Measurements from ENCODE around the gene NUDT1. TPM values are rescaled to one million over a fixed set of nuclear protein-coding genes. Genes with fewer than 3 reads are reported as not detected.

Gene NUDT1
- total RNA-seq, 2 experiments from 2014 or later, result 88.4 to 117 TPM

DNA sequence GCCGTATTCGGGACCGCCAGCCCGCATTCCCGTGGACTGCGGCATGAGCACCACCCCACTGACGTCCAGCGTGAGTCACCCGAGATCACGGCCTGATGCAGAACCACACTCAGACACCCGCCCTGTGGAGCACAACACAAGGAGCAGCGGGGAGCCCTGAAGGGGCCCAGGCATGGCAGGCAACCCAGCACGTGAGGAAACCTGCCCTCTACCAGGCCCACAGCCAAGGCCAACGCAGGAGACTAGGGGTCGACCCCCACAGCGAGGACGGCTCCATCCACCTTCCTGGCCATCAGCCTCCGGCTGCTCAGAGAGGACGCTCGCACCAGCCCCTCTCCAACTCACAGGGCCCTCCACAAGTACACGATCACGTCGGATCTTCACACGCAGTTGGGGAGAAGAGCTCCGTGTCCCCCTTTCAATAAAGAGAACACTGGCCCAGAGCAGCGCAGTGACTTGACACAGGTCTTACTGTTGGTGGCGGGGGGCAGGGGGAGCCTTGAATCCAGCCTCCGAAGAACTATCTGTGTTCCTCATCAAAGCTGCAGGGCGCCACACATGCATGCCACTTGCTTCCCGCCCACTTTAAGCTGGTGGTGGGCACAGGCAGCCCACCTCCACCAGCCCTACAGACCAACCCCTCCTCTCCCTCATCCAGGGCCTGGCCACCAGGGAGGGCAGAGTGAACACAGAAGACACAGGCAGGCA, 31.3 kb upstream of the NUDT1 start:
- intact Hi-C loops (cut with micrococcal nuclease; ENCODE audit: unreplicated experiment), result no loop called here

DNA sequence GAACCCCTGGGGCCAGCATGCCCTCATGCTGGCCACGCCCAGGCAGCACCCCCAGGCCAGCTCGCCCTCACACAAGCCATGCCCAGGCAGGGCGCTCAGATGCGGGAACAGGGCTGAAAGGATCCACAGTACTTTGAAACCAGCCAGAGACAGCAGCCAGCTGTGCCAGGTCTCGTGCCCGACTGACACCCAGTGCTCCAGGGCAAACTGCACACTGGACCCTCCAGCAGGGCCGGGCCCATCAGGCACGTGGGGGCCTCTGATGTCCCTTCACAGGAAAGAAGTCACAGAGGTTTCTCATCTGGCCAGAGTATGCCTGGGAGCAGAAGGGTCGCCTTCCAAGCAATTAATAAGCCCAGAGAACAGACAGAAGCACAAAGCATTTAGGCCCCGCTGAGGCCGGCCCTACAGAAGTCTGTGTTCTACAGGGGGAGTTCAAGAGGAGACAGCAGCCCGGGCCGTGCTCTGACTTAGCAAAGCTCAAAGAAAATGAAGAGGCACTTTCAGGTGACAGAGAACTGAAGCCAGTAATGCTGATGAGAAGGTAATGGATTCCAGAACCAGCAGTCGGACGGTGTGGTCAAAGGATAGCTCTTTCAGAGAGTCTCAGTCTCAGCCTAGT, 30.7 kb upstream of the NUDT1 start:
- TF ChIP-seq, protein P1, sequence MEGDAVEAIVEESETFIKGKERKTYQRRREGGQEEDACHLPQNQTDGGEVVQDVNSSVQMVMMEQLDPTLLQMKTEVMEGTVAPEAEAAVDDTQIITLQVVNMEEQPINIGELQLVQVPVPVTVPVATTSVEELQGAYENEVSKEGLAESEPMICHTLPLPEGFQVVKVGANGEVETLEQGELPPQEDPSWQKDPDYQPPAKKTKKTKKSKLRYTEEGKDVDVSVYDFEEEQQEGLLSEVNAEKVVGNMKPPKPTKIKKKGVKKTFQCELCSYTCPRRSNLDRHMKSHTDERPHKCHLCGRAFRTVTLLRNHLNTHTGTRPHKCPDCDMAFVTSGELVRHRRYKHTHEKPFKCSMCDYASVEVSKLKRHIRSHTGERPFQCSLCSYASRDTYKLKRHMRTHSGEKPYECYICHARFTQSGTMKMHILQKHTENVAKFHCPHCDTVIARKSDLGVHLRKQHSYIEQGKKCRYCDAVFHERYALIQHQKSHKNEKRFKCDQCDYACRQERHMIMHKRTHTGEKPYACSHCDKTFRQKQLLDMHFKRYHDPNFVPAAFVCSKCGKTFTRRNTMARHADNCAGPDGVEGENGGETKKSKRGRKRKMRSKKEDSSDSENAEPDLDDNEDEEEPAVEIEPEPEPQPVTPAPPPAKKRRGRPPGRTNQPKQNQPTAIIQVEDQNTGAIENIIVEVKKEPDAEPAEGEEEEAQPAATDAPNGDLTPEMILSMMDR (conservative IDR thresholded peaks at IDR 0.05; ENCODE audit: low read length), result no peak
- TF ChIP-seq EZH2phosphoT487 (IDR thresholded peaks at IDR 0.05; ENCODE audit: borderline replicate concordance, low read depth, low read length), result no peak
- Histone ChIP-seq H3K9me3 (ENCODE audit: low read length) (no peaks in the 10 kb centered on the region), H3K4me3 (ENCODE audit: low read depth, low read length, poor library complexity, severe bottlenecking) (no peak overlapping the region), H3K36me3 (ENCODE audit: insufficient read depth, low read length) (peaks cover 85% of the 10 kb centered on the region), H3K4me2 (ENCODE audit: low read length) (no peak overlapping the region), H2AFZ (ENCODE audit: low read length) (no peak overlapping the region), H4K20me1 (ENCODE audit: insufficient read depth, low read length) (no peaks in the 10 kb centered on the region), H3K79me2 (ENCODE audit: insufficient read depth, low read depth, low read length) (no peaks in the 10 kb centered on the region), H3K4me1 (ENCODE audit: insufficient read depth, low read length, poor library complexity, severe bottlenecking) (no peaks in the 10 kb centered on the region), H3K27ac (ENCODE audit: low read depth, low read length, poor library complexity, severe bottlenecking) (no peak overlapping the region), H3K9me2 (ENCODE audit: insufficient read depth, low read length) (no peaks in the 10 kb centered on the region)
- ChIA-PET CTCF (ENCODE audit: unreplicated experiment) (interaction anchor here (0.9 kb wide), 1 partner anchor 112 kb away, joined by 3 read pairs; no protein-coding TSS in a partner anchor), POLR2A (no interaction called here)
- intact Hi-C loops (cut with micrococcal nuclease; ENCODE audit: unreplicated experiment), result no loop called here
- DNase-seq (ENCODE audit: low spot score), result no peak
- BruUV-seq (replicated peaks), result no TSS peak

More for the DNA sequence above, 31.3 kb upstream of the NUDT1 start:
- Histone ChIP-seq H3K79me2 (ENCODE audit: insufficient read depth, low read depth, low read length) (no peaks in the 10 kb centered on the region), H3K4me2 (ENCODE audit: low read length) (no peak overlapping the region), H3K9me3 (ENCODE audit: low read length) (no peaks in the 10 kb centered on the region), H4K20me1 (ENCODE audit: insufficient read depth, low read length) (no peaks in the 10 kb centered on the region), H3K4me1 (ENCODE audit: insufficient read depth, low read length, poor library complexity, severe bottlenecking) (no peaks in the 10 kb centered on the region), H3K27ac (ENCODE audit: low read depth, low read length, poor library complexity, severe bottlenecking) (no peak overlapping the region), H3K36me3 (ENCODE audit: insufficient read depth, low read length) (peaks cover 81% of the 10 kb centered on the region), H3K9me2 (ENCODE audit: insufficient read depth, low read length) (no peaks in the 10 kb centered on the region), H3K4me3 (ENCODE audit: low read depth, low read length, poor library complexity, severe bottlenecking) (no peak overlapping the region), H2AFZ (ENCODE audit: low read length) (no peak overlapping the region)
- TF ChIP-seq, protein P1 (conservative IDR thresholded peaks at IDR 0.05; ENCODE audit: low read length), result no peak
- TF ChIP-seq EZH2phosphoT487 (IDR thresholded peaks at IDR 0.05; ENCODE audit: borderline replicate concordance, low read depth, low read length), result no peak
- CTCF ChIA-PET (ENCODE audit: unreplicated experiment), result no interaction called here
- POLR2A ChIA-PET, result interaction anchor here (0.5 to 0.6 kb wide), 2 partner anchors 138 to 549 kb away, joined by 4 to 6 read pairs; no protein-coding TSS in a partner anchor
- DNase-seq (ENCODE audit: low spot score), result no peak
- BruUV-seq (replicated peaks), result no TSS peak

DNA sequence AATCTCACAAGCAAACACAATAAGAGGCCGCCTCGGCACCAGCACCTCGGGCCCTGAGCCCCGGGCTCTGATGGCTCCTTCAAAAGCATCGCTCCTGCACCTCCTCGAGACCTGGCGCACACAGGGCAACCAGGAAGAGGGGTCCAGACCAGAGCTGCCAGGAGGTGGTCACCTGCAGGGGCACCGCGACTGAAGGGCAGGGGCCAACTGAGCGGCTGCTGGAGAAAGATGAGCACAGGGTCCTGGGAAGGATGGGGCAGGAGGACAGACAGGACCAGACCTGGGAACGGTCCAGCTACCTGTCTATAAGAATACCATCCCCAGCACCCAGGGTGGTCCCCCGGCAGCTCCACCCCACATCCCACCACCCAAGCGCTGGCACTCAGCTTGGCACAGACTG, 30.1 kb upstream of the NUDT1 start:
- intact Hi-C loops (cut with micrococcal nuclease; ENCODE audit: unreplicated experiment), result no loop called here
- BruUV-seq (replicated peaks), result no TSS peak
- DNase-seq (ENCODE audit: low spot score), result no peak
- no peak overlapping the region for H3K4me3 ChIP-seq (ENCODE audit: low read depth, low read length, poor library complexity, severe bottlenecking)
- ChIA-PET CTCF (ENCODE audit: unreplicated experiment) (interaction anchor here (0.9 kb wide), 1 partner anchor 113 kb away, joined by 3 read pairs; no protein-coding TSS in a partner anchor), POLR2A (no interaction called here)
- no peaks in the 10 kb centered on the region for H4K20me1 ChIP-seq (ENCODE audit: insufficient read depth, low read length)
- H3K9me2 ChIP-seq (ENCODE audit: insufficient read depth, low read length), result no peaks in the 10 kb centered on the region
- H3K9me3 ChIP-seq (ENCODE audit: low read length), result no peaks in the 10 kb centered on the region
- H3K27ac ChIP-seq (ENCODE audit: low read depth, low read length, poor library complexity, severe bottlenecking), result no peak overlapping the region
- H3K79me2 ChIP-seq (ENCODE audit: insufficient read depth, low read depth, low read length), result no peaks in the 10 kb centered on the region
- H3K4me2 ChIP-seq (ENCODE audit: low read length), result no peak overlapping the region
- TF ChIP-seq EZH2phosphoT487 (IDR thresholded peaks at IDR 0.05; ENCODE audit: borderline replicate concordance, low read depth, low read length), result no peak
- TF ChIP-seq, protein P1 (conservative IDR thresholded peaks at IDR 0.05; ENCODE audit: low read length), result no peak
- peaks cover 88% of the 10 kb centered on the region for H3K36me3 ChIP-seq (ENCODE audit: insufficient read depth, low read length)
- no peak overlapping the region for H2AFZ ChIP-seq (ENCODE audit: low read length)
- H3K4me1 ChIP-seq (ENCODE audit: insufficient read depth, low read length, poor library complexity, severe bottlenecking), result no peaks in the 10 kb centered on the region
